ENCODE measurements around the gene COPS7A. TPM values are rescaled to one million over a fixed set of nuclear protein-coding genes. Genes with fewer than 3 reads are reported as not detected.

The COPS7A gene
- 126 TPM for polyA plus RNA-seq (2012; ENCODE audit: insufficient read length, low read depth)

- peak; percentile 67; the same call in 1 of the 2 replicates for TF ChIP-seq TAF1 (IDR thresholded peaks at IDR 0.05; ENCODE audit: borderline replicate concordance, insufficient read depth, low read length)
- peak; percentile 79 for TF ChIP-seq FOXP2 (optimal IDR thresholded peaks at IDR 0.05; ENCODE audit: borderline replicate concordance, extremely low read depth, extremely low read length, insufficient read depth)
- peak; percentile 85; the same call in 1 of the 2 replicates for TF ChIP-seq SIN3A (IDR thresholded peaks at IDR 0.05; ENCODE audit: borderline replicate concordance, insufficient read depth, low read length)
- TF ChIP-seq POLR2AphosphoS5 (IDR thresholded peaks at IDR 0.05; ENCODE audit: low read depth, low read length) = peak; percentile 69; the same call in 1 of the 2 replicates
- peak in 1 of 2 experiments; percentile 45; a peak in 2 of 4 replicates for TF ChIP-seq REST (IDR thresholded peaks at IDR 0.05; ENCODE audit: insufficient read depth in 1 of 2, low read depth in 2 of 2, low read length in 2 of 2)
Observed at GRCh38 chr12:6723607-6724408, at the start of gene COPS7A. Gene COPS7A, plus strand, starts transcription at chr12:6724046. Its CDS starts 611 bp downstream, at chr12:6724657.

DNA sequence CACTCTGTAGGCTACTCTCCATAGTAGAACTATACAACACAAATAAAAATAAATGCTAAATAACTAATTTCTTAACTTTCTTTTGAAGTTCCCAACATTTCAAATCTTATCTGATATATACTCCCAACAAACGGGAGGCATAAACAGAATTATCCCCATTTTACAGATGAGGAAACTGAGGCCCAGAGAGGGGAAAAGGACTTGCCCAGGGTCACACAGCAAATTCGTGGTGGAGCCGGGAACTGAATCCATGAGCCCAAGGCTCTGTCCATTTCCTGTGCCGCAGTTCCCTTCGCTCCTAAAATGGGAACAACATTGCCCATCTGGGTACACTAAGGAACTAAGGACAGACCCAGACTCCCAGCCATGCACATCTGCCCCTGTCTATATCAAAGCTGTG is 46.9 kb upstream of the COPS7A start:
- TF ChIP-seq SIN3A (IDR thresholded peaks at IDR 0.05; ENCODE audit: borderline replicate concordance, insufficient read depth, low read length) = no peak
- TF ChIP-seq FOXP2 (optimal IDR thresholded peaks at IDR 0.05; ENCODE audit: borderline replicate concordance, extremely low read depth, extremely low read length, insufficient read depth) = no peak
- TF ChIP-seq TAF1 (IDR thresholded peaks at IDR 0.05; ENCODE audit: borderline replicate concordance, insufficient read depth, low read length) = no peak
- TF ChIP-seq POLR2AphosphoS5 (IDR thresholded peaks at IDR 0.05; ENCODE audit: low read depth, low read length) = no peak
- no peak for TF ChIP-seq REST (IDR thresholded peaks at IDR 0.05; ENCODE audit: insufficient read depth in 1 of 2, low read depth in 2 of 2, low read length in 2 of 2)

- no peak for TF ChIP-seq REST (IDR thresholded peaks at IDR 0.05; ENCODE audit: insufficient read depth in 1 of 2, low read depth in 2 of 2, low read length in 2 of 2)
Observed at GRCh38 chr12:6684609-6685008, 39.2 kb upstream of the COPS7A start.

GRCh38 chr12:6685814-6686213 is 38.0 kb upstream of the COPS7A start:
- TF ChIP-seq POLR2AphosphoS5 (IDR thresholded peaks at IDR 0.05; ENCODE audit: low read depth, low read length) (no peak), SIN3A (IDR thresholded peaks at IDR 0.05; ENCODE audit: borderline replicate concordance, insufficient read depth, low read length) (no peak), FOXP2 (optimal IDR thresholded peaks at IDR 0.05; ENCODE audit: borderline replicate concordance, extremely low read depth, extremely low read length, insufficient read depth) (no peak), TAF1 (IDR thresholded peaks at IDR 0.05; ENCODE audit: borderline replicate concordance, insufficient read depth, low read length) (no peak), REST (IDR thresholded peaks at IDR 0.05; ENCODE audit: insufficient read depth in 1 of 2, low read depth in 2 of 2, low read length in 2 of 2) (no peak)

All from PFSK-1 (cell line).